Measurements from ENCODE around the gene SRCAP. TPM values are rescaled to one million over a fixed set of nuclear protein-coding genes. Genes with fewer than 3 reads are reported as not detected.

Gene SRCAP
- total and polyA plus RNA-seq, 2 of the 8 experiments (the other 6 are each of a cell fraction or from before 2014, with no cell fraction given) = 5.5 to 54.3 TPM

DNA sequence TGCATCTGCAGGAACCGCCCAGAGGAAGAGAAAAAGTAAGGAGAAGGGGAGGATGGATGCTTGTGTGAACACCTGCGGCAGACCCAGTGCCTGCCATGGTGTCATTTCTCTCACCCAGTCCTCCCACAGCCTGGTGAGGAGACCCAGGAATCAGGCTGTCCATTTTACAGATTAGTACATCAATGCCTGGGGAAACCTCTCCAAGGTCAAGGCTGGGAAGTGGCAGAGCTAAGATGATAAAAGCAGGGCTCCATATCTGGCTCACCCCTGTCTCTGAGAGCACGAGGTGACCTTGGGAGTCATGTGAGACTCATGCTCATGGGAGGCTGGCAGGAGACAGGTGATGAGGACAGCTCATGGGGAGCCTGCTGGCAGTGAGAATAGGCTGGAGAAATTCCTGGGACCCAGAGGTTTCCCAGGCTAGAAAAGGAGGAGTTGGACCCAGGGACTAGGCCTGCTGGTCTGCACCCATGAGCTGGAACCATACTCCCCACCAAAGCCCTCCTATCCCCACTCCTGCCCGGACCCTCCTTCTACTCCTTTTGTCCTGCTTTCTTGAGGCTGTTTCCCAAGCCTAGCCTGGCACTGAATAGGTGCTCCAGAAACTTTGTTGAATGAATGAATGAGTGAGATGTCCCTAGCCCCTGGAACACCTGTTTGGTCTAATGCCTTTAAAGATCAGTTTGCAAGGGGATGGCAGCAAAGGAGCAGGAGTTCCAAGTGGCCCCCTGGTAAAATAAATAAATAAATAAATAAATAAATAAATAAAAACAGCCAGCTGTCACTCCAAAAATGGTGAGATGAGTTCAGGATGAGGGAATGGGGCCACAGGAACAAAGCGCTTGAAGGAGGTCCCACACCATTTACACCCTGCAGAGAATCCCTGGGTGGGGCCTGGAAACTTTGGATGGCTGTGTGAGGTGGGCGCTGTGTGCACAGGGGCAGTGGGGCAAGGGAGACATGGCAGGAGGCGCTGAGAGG, 86.4 kb downstream of the SRCAP start (continued):
- no peak for TF ChIP-seq KDM1A (IDR thresholded peaks at IDR 0.05; ENCODE audit: borderline replicate concordance, low read length)

Measured in H1 (cell line).